Left hindlimb (tissue), 1 donor: Measurements from ENCODE around the gene TSPAN31.

Experiments
- DNase-seq: peaks from one replicate; pipeline ENCODE4 v3.0.0-alpha.2; 2018

TSPAN31 gene

GRCh38 chr12:57754411-57755193 is 9.8 kb downstream of the TSPAN31 start, which contains the start of gene MARCHF9:
Gene MARCHF9 (plus strand): TSS chr12:57755103. CDS start chr12:57755529, 426 bp downstream.
- peak; percentile 63 for DNase-seq

- DNase-seq: no peak
Measured at GRCh38 chr12:57755194-57755453, 10.3 kb downstream of the TSPAN31 start.

- no peak for DNase-seq
Measured at GRCh38 chr12:57755454-57756372, 10.9 kb downstream of the TSPAN31 start.

GRCh38 chr12:57756406-57757341 is 11.8 kb downstream of the TSPAN31 start:
- no peak for DNase-seq

- no peak for DNase-seq
Measured at GRCh38 chr12:57757771-57758170, 12.9 kb downstream of the TSPAN31 start.

GRCh38 chr12:57758552-57759359 is 13.9 kb downstream of the TSPAN31 start:
- DNase-seq: no peak

GRCh38 chr12:57759360-57759980 is 14.6 kb downstream of the TSPAN31 start:
- no peak for DNase-seq

- no peak for DNase-seq
Measured at GRCh38 chr12:57760347-57760982, 15.6 kb downstream of the TSPAN31 start.

- no peak for DNase-seq
Measured at GRCh38 chr12:57761391-57761998, 16.7 kb downstream of the TSPAN31 start.

- DNase-seq: no peak
Measured at GRCh38 chr12:57762463-57762862, 17.6 kb downstream of the TSPAN31 start.

GRCh38 chr12:57763881-57764661 is 19.2 kb downstream of the TSPAN31 start:
- DNase-seq: no peak

- no peak for DNase-seq
Measured at GRCh38 chr12:57764662-57765002, 19.8 kb downstream of the TSPAN31 start.

GRCh38 chr12:57765003-57765697 is 20.3 kb downstream of the TSPAN31 start:
- DNase-seq: no peak

GRCh38 chr12:57765698-57766463 is 21.0 kb downstream of the TSPAN31 start:
- DNase-seq: no peak

- DNase-seq: no peak
Measured at GRCh38 chr12:57766464-57767304, 21.8 kb downstream of the TSPAN31 start, which contains the start of gene CYP27B1. Gene CYP27B1 (minus strand): TSS chr12:57767078. CDS start chr12:57767041, 37 bp downstream.

- no peak for DNase-seq
Measured at GRCh38 chr12:57767305-57767698, 22.5 kb downstream of the TSPAN31 start.

- no peak for DNase-seq
Measured at GRCh38 chr12:57767876-57768275, 23.0 kb downstream of the TSPAN31 start.
